Measurements from ENCODE around the gene ANAPC4.

GRCh38 chr4:25347971-25348370 lies 29.1 kb upstream of the ANAPC4 start:
- TF ChIP-seq EZH2 (IDR thresholded peaks at IDR 0.05; ENCODE audit: low read length) = no peak
- TF ChIP-seq, protein P1, sequence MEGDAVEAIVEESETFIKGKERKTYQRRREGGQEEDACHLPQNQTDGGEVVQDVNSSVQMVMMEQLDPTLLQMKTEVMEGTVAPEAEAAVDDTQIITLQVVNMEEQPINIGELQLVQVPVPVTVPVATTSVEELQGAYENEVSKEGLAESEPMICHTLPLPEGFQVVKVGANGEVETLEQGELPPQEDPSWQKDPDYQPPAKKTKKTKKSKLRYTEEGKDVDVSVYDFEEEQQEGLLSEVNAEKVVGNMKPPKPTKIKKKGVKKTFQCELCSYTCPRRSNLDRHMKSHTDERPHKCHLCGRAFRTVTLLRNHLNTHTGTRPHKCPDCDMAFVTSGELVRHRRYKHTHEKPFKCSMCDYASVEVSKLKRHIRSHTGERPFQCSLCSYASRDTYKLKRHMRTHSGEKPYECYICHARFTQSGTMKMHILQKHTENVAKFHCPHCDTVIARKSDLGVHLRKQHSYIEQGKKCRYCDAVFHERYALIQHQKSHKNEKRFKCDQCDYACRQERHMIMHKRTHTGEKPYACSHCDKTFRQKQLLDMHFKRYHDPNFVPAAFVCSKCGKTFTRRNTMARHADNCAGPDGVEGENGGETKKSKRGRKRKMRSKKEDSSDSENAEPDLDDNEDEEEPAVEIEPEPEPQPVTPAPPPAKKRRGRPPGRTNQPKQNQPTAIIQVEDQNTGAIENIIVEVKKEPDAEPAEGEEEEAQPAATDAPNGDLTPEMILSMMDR (optimal IDR thresholded peaks at IDR 0.05 in 1 of 3, IDR thresholded peaks at IDR 0.05 in 1 of 3, conservative IDR thresholded peaks at IDR 0.05 in 1 of 3; ENCODE audit: extremely low read depth in 1 of 3, insufficient read depth in 2 of 3, low read length in 3 of 3) = no peak

Data from keratinocyte (primary cell).